ENCODE measurements around the gene CSGALNACT2. TPM values are rescaled to one million over a fixed set of nuclear protein-coding genes. Genes with fewer than 3 reads are reported as not detected.

Gene CSGALNACT2
- total and polyA plus RNA-seq, 2 of the 13 experiments (the other 11 are each of a cell fraction or from before 2014, with no cell fraction given), result 3.3 to 7.1 TPM

DNA sequence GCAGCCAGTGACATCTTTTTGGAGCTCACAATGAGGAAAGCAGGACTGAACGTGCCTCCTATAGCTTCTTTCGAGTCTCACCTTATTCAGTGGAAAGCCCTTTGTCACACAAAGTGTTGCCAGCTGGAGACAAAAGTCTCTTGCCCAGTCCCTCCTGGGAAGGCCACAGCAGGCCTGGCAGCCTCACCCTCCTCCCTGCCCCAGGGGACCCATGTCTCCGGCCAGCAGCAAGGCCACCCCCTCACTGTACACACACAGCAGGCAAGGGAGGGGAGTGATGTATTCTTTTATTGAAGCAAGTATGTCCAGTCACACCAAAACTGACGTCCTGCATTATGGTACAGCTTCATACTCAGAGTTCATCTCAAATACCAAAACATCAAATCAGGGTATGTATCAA lies 56.0 kb downstream of the CSGALNACT2 start (continued):
- TF ChIP-seq DPF2 (CRISPR knock-in tag; IDR thresholded peaks at IDR 0.05; ENCODE audit: borderline replicate concordance, low read depth), result no peak
- no peak for TF ChIP-seq ZIK1 (CRISPR knock-in tag; IDR thresholded peaks at IDR 0.05; ENCODE audit: borderline replicate concordance, low read depth)
- TF ChIP-seq, protein P1, sequence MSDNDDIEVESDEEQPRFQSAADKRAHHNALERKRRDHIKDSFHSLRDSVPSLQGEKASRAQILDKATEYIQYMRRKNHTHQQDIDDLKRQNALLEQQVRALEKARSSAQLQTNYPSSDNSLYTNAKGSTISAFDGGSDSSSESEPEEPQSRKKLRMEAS (IDR thresholded peaks at IDR 0.05), result no peak
- TF ChIP-seq ZBTB38 (CRISPR knock-in tag; IDR thresholded peaks at IDR 0.05), result no peak
- TF ChIP-seq ZNF12 (CRISPR knock-in tag; IDR thresholded peaks at IDR 0.05), result no peak
- TF ChIP-seq RBM22 (optimal IDR thresholded peaks at IDR 0.05; ENCODE audit: low read length), result no peak
- TF ChIP-seq ZNF543 (CRISPR knock-in tag; IDR thresholded peaks at IDR 0.05), result no peak

DNA sequence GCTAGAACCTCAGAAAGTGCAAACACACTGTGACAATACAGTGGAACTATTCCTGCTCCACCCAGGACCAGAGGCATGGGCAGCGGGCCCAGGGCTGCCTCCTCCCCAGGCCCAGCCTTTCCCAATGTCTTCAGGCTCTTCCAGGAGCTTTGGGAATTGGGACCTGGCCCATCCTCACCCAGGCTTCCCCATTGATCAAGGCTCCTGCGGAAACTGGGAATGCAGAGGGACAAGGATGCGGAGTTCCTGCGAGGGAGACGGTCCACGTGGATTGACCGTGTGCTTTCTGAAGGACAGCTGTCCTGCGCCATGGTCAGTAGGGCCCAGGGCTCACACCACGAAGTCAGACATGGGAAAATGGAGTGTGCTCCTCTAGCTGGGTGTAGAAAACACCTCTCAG lies 56.6 kb downstream of the CSGALNACT2 start:
- in situ Hi-C loops (cut with HindIII; ENCODE audit: extremely low pct_ligation_motif_present, low pct_unique_long_range_greater_than_20kb) (no loop called here), intact Hi-C loops (cut with micrococcal nuclease; ENCODE audit: unreplicated experiment) (no loop called here)
- no peak for DNase-seq (ENCODE audit: low spot score)
- H3K9ac ChIP-seq (ENCODE audit: insufficient read depth, low read depth, low read length), result no peak overlapping the region
- H3K27ac ChIP-seq (ENCODE audit: extremely low read length, insufficient read depth, low read length), result no peak overlapping the region
- H3K79me2 ChIP-seq (ENCODE audit: insufficient read depth, low read length), result no peaks in the 10 kb centered on the region
- CTCF ChIA-PET (ENCODE audit: low intra/inter-chr PET ratio, low total read pairs), result no interaction called here
- WGBS (ENCODE audit: low lambda C conversion rate), result 68% methylated on average over 8 of the region's 9 CpGs
- no peak overlapping the region for H3K4me3 ChIP-seq (replicated peaks in 1 of 3; ENCODE audit: insufficient read depth in 1 of 3, low read depth in 2 of 3, low read length in 3 of 3)
- no TSS peak for BruUV-seq (replicated peaks)
- H3K4me1 ChIP-seq (ENCODE audit: insufficient read depth, low read length), result no peaks in the 10 kb centered on the region
- no peak for ATAC-seq
- H3K4me2 ChIP-seq (ENCODE audit: low read depth, low read length), result no peak overlapping the region
- no peaks in the 10 kb centered on the region for H4K20me1 ChIP-seq (ENCODE audit: insufficient read depth, low read length)
- no peaks in the 10 kb centered on the region for H3K9me3 ChIP-seq (ENCODE audit: low read length)
- H3K36me3 ChIP-seq (replicated peaks in 1 of 2; ENCODE audit: control insufficient read depth in 1 of 2, insufficient read depth in 2 of 2, low read length in 2 of 2), result no peaks in the 10 kb centered on the region
- H3K27me3 ChIP-seq (ENCODE audit: control insufficient read depth in 1 of 2, insufficient read depth in 2 of 2, low read length in 2 of 2), result no peaks in the 10 kb centered on the region; a peak in 2 of 5 replicates
- POLR2A ChIA-PET, result no interaction called here
- FAIRE-seq, result no peak
- no peak overlapping the region for H2AFZ ChIP-seq (ENCODE audit: low read length)
- TF ChIP-seq ZEB1 (IDR thresholded peaks at IDR 0.05; ENCODE audit: insufficient replicate concordance, low read depth) (no peak), ZNF570 (CRISPR knock-in tag; IDR thresholded peaks at IDR 0.05; ENCODE audit: borderline replicate concordance) (no peak), TCF12 (IDR thresholded peaks at IDR 0.05) (no peak), TCF12 (CRISPR knock-in tag; IDR thresholded peaks at IDR 0.05) (no peak), ZNF30 (CRISPR knock-in tag; IDR thresholded peaks at IDR 0.05) (no peak), ELF3 (CRISPR knock-in tag; IDR thresholded peaks at IDR 0.05) (no peak), CBX2 (IDR thresholded peaks at IDR 0.05; ENCODE audit: low read depth, low read length) (no peak), CBX2 (CRISPR knock-in tag; IDR thresholded peaks at IDR 0.05; ENCODE audit: low read depth) (no peak), ZNF629 (CRISPR knock-in tag; conservative IDR thresholded peaks at IDR 0.05) (no peak), ZNF7 (CRISPR knock-in tag; IDR thresholded peaks at IDR 0.05) (no peak), ZNF543 (CRISPR knock-in tag; IDR thresholded peaks at IDR 0.05) (no peak)
- TF ChIP-seq, protein P2, sequence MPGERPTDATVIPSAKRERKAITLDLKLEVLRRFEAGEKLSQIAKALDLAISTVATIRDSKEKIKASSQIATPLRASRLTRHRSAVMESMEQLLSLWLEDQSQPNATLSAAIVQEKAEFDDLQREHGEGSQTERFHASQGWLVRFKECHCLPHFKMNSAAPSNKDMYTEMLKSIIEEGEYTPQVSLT (CRISPR knock-in tag; IDR thresholded peaks at IDR 0.05; ENCODE audit: borderline replicate concordance, low read depth), result no peak
- TF ChIP-seq, protein P3, sequence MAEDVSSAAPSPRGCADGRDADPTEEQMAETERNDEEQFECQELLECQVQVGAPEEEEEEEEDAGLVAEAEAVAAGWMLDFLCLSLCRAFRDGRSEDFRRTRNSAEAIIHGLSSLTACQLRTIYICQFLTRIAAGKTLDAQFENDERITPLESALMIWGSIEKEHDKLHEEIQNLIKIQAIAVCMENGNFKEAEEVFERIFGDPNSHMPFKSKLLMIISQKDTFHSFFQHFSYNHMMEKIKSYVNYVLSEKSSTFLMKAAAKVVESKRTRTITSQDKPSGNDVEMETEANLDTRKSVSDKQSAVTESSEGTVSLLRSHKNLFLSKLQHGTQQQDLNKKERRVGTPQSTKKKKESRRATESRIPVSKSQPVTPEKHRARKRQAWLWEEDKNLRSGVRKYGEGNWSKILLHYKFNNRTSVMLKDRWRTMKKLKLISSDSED (CRISPR knock-in tag; IDR thresholded peaks at IDR 0.05), result no peak
- TF ChIP-seq, protein P4, sequence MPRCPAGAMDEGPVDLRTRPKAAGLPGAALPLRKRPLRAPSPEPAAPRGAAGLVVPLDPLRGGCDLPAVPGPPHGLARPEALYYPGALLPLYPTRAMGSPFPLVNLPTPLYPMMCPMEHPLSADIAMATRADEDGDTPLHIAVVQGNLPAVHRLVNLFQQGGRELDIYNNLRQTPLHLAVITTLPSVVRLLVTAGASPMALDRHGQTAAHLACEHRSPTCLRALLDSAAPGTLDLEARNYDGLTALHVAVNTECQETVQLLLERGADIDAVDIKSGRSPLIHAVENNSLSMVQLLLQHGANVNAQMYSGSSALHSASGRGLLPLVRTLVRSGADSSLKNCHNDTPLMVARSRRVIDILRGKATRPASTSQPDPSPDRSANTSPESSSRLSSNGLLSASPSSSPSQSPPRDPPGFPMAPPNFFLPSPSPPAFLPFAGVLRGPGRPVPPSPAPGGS (CRISPR knock-in tag; IDR thresholded peaks at IDR 0.05), result no peak
- TF ChIP-seq, protein P5, sequence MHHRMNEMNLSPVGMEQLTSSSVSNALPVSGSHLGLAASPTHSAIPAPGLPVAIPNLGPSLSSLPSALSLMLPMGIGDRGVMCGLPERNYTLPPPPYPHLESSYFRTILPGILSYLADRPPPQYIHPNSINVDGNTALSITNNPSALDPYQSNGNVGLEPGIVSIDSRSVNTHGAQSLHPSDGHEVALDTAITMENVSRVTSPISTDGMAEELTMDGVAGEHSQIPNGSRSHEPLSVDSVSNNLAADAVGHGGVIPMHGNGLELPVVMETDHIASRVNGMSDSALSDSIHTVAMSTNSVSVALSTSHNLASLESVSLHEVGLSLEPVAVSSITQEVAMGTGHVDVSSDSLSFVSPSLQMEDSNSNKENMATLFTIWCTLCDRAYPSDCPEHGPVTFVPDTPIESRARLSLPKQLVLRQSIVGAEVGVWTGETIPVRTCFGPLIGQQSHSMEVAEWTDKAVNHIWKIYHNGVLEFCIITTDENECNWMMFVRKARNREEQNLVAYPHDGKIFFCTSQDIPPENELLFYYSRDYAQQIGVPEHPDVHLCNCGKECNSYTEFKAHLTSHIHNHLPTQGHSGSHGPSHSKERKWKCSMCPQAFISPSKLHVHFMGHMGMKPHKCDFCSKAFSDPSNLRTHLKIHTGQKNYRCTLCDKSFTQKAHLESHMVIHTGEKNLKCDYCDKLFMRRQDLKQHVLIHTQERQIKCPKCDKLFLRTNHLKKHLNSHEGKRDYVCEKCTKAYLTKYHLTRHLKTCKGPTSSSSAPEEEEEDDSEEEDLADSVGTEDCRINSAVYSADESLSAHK (CRISPR knock-in tag; IDR thresholded peaks at IDR 0.05; ENCODE audit: borderline replicate concordance), result no peak

All from HepG2 (cell line).